Measurements from ENCODE around the gene COPA.

GRCh38 chr1:160342953-160343869 is at the start of gene COPA, which contains the start of gene NCSTN:
- TF ChIP-seq CTCF (IDR thresholded peaks at IDR 0.05) (peak in 1 of 7 experiments; percentile 20), POLR2A (IDR thresholded peaks at IDR 0.05) (peak in 2 of 4 donors; percentile 88 to 91), POLR2AphosphoS5 (IDR thresholded peaks at IDR 0.05) (peak; percentile 92 to 99 (median 97)), EP300 (IDR thresholded peaks at IDR 0.05) (no peak)

All from stomach (tissue), 4 donors.